A549 (cell line): ENCODE measurements around the gene SPATA25.

ENCODE experiments used
- CTCF ChIP-seq: fragments of >200 bp; sonication (Bioruptor Twin); formaldehyde crosslinking; IDR thresholded peaks from 3 replicates; pipeline ENCODE4 v1.5.1; 2016
- JUN ChIP-seq, 2 experiments: fragments of >200 bp; sonication (Bioruptor Twin); formaldehyde crosslinking; IDR thresholded peaks; 2 replicates in 1 of 2; 3 replicates in 1 of 2; pipeline ENCODE4 v1.6.1; 2016 to 2017
- MAFK ChIP-seq: fragments of 450-650 bp; IDR thresholded peaks from 2 replicates; pipeline ENCODE4 v1.6.1; 2014; ENCODE audit not compliant: partially characterized antibody
- POLR2A ChIP-seq: IDR thresholded peaks from 2 replicates; pipeline ENCODE4 v1.6.1; 2012; ENCODE audit warnings: mild to moderate bottlenecking, low read length
- RFX5 ChIP-seq: fragments of 450-650 bp; IDR thresholded peaks from 2 replicates; pipeline ENCODE4 v1.7.1; 2014; ENCODE audit warnings: antibody characterized with exemption, mild to moderate bottlenecking, moderate library complexity

GRCh38 chr20:45896641-45897161 is 9.3 kb upstream of the SPATA25 start:
- TF ChIP-seq POLR2A = no peak
- no peak for TF ChIP-seq CTCF
- TF ChIP-seq JUN (IDR thresholded peaks at IDR 0.05) = no peak
- TF ChIP-seq MAFK = no peak
- no peak for TF ChIP-seq RFX5
